Keratinocyte (primary cell): ENCODE measurements around the gene STAG1. TPM values are rescaled to one million over a fixed set of nuclear protein-coding genes. Genes with fewer than 3 reads are reported as not detected.
"Not testable (repeated sequence)": the region's sequence is repeated elsewhere in the genome, so short reads cannot be mapped to it uniquely, and the experiment has no call there.

Source experiments
- DNase-seq: peaks from one replicate; pipeline ENCODE4 v3.0.0-alpha.2; 2011; ENCODE audit warnings: low read depth, missing footprints, low spot score
- FAIRE-seq: peaks from 2 replicates; lab custom pipeline; 2011; peaks lifted over from hg19 to GRCh38; lab: Jason Lieb, UNC
- H2AFZ ChIP-seq: 2 replicates; pipeline ENCODE4 v1.6.0; 2012; ENCODE audit warnings: low read length, control low read depth, inconsistent platforms; ENCODE audit not compliant: control insufficient read depth
- H3K27ac ChIP-seq: 2 replicates; pipeline ENCODE4 v1.5.1; 2011; ENCODE audit warnings: low read length; ENCODE audit not compliant: control insufficient read depth, insufficient read depth
- H3K27me3 ChIP-seq: 3 replicates; pipeline ENCODE4 v1.6.0; 2011; ENCODE audit warnings: low read length; ENCODE audit not compliant: control insufficient read depth, insufficient read depth; ENCODE audit errors: extremely low read depth
- H3K36me3 ChIP-seq, 2 experiments: 2 replicates in 1 of 2; 3 replicates in 1 of 2; pipeline ENCODE4 v1.5.1; 2011; ENCODE audit warnings: low read length in 2 of 2, mild to moderate bottlenecking in 1 of 2; ENCODE audit not compliant: control insufficient read depth in 2 of 2, insufficient read depth in 2 of 2; ENCODE audit errors: extremely low read depth in 1 of 2
- H3K4me1 ChIP-seq: 3 replicates; pipeline ENCODE4 v1.5.1; 2011; ENCODE audit warnings: low read length; ENCODE audit not compliant: control insufficient read depth, insufficient read depth; ENCODE audit errors: extremely low read depth
- H3K4me2 ChIP-seq: 3 replicates; pipeline ENCODE4 v1.6.0; 2011; ENCODE audit warnings: low read depth, low read length; ENCODE audit not compliant: control insufficient read depth, insufficient read depth; ENCODE audit errors: extremely low read depth
- H3K4me3 ChIP-seq, 3 experiments: fragments of 200-600 bp in 1 of 3; sonication (generic) in 1 of 3; 2 replicates in 2 of 3; 3 replicates in 1 of 3; pipeline ENCODE4 v1.5.1; 2011 to 2016; ENCODE audit warnings: low read length in 3 of 3, mild to moderate bottlenecking in 3 of 3, control low read depth in 2 of 3, inconsistent platforms in 1 of 3, low read depth in 1 of 3, mixed read lengths in 1 of 3, mixed run types in 1 of 3, moderate library complexity in 1 of 3; ENCODE audit not compliant: control insufficient read depth in 2 of 3, insufficient read depth in 2 of 3; ENCODE audit errors: extremely low read depth in 1 of 3
- H3K79me2 ChIP-seq: 2 replicates; pipeline ENCODE4 v1.6.0; 2012; ENCODE audit warnings: low read length; ENCODE audit not compliant: control insufficient read depth, insufficient read depth
- H3K9ac ChIP-seq: 3 replicates; pipeline ENCODE4 v1.6.0; 2011; ENCODE audit warnings: low read length; ENCODE audit not compliant: control insufficient read depth, insufficient read depth; ENCODE audit errors: extremely low read depth
- H3K9me1 ChIP-seq: 3 replicates; pipeline ENCODE4 v1.6.0; 2011; ENCODE audit warnings: low read length; ENCODE audit not compliant: control insufficient read depth, insufficient read depth; ENCODE audit errors: extremely low read depth
- H3K9me3 ChIP-seq: 2 replicates; pipeline ENCODE4 v1.5.1; 2012; ENCODE audit warnings: low read depth, low read length; ENCODE audit not compliant: control insufficient read depth
- H4K20me1 ChIP-seq: 3 replicates; pipeline ENCODE4 v1.6.0; 2011; ENCODE audit warnings: low read length; ENCODE audit not compliant: control insufficient read depth, insufficient read depth; ENCODE audit errors: extremely low read depth
- EZH2 ChIP-seq: IDR thresholded peaks from one replicate; pipeline ENCODE4 v1.6.1; 2012; ENCODE audit warnings: inconsistent platforms, mild to moderate bottlenecking, low read length, moderate library complexity
- dilution Hi-C: fragments of 300-500 bp; cut with MboI; formaldehyde crosslinking; loops from one replicate; pipeline ENCODE4 v1.7.0; 2020; ENCODE audit warnings: low sequenced_read_pairs; ENCODE audit not compliant: extremely low pct_ligation_motif_present
- polyA plus RNA-seq, 5 experiments: library from polyadenylated mRNA; depleted of rRNA in 3 of 5; stranded (reverse) in 3 of 5; stranded (forward) in 1 of 5; unstranded in 1 of 5; fragments of >200 nt; gene quantifications; 1 replicate in 1 of 5; 2 replicates in 3 of 5; 3 replicates in 1 of 5; pipeline versions ENCODE4 v1.2.1 to v1.2.3, GENCODE V29; 2011 to 2012; ENCODE audit warnings: missing spikeins in 2 of 5, low read depth in 1 of 5, low replicate concordance in 1 of 5
- TF ChIP-seq, protein P1 (sequence below), 3 experiments: IDR thresholded peaks in 1 of 3; conservative IDR thresholded peaks in 1 of 3; optimal IDR thresholded peaks in 1 of 3; 2 replicates in 2 of 3; 3 replicates in 1 of 3; pipeline versions ENCODE3 to v1.5.1; 2011; ENCODE audit warnings: low read length in 3 of 3, mild to moderate bottlenecking in 3 of 3, moderate library complexity in 2 of 3, control low read depth in 1 of 3, inconsistent platforms in 1 of 3; ENCODE audit not compliant: insufficient read depth in 2 of 3; ENCODE audit errors: extremely low read depth in 1 of 3

STAG1 gene
- polyA plus RNA-seq, 1 donor (not counting 4 experiments of a cell fraction or from before 2014, with no cell fraction given), result 11.8 TPM

DNA sequence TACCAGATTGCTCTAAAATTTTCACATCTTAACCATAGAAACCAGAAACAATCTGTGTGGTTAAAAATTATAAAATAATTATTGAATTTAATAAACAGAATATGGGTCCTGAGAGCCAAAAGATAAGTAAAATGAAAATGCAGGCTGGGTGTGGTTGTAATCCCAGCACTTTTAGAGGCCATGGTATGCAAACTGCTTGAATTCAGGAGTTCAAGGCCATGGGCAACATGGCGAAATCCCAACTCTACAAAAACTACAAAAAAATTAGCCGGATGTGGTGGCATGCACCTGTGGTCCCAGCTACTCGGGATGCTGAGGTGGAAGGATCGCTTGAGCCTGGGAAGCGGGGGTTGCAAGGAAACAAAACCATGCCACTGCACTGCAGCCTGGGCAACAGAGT, 236.1 kb downstream of the STAG1 start:
- dilution Hi-C loops, result no loop called here
- DNase-seq (no peak), FAIRE-seq (no peak)
- Histone ChIP-seq H3K27ac (no peak overlapping the region), H2AFZ (no peak overlapping the region), H3K79me2 (no peaks in the 10 kb centered on the region), H3K27me3 (no peaks in the 10 kb centered on the region), H3K9ac (no peak overlapping the region), H3K4me2 (no peak overlapping the region), H3K4me3 (no peak overlapping the region), H3K9me1 (no peaks in the 10 kb centered on the region), H3K36me3 (no peaks in the 10 kb centered on the region), H4K20me1 (no peaks in the 10 kb centered on the region), H3K4me1 (no peaks in the 10 kb centered on the region), H3K9me3 (no peaks in the 10 kb centered on the region)
- no peak for TF ChIP-seq EZH2
- TF ChIP-seq, protein P1, sequence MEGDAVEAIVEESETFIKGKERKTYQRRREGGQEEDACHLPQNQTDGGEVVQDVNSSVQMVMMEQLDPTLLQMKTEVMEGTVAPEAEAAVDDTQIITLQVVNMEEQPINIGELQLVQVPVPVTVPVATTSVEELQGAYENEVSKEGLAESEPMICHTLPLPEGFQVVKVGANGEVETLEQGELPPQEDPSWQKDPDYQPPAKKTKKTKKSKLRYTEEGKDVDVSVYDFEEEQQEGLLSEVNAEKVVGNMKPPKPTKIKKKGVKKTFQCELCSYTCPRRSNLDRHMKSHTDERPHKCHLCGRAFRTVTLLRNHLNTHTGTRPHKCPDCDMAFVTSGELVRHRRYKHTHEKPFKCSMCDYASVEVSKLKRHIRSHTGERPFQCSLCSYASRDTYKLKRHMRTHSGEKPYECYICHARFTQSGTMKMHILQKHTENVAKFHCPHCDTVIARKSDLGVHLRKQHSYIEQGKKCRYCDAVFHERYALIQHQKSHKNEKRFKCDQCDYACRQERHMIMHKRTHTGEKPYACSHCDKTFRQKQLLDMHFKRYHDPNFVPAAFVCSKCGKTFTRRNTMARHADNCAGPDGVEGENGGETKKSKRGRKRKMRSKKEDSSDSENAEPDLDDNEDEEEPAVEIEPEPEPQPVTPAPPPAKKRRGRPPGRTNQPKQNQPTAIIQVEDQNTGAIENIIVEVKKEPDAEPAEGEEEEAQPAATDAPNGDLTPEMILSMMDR (optimal IDR thresholded peaks at IDR 0.05 in 1 of 3, IDR thresholded peaks at IDR 0.05 in 1 of 3, conservative IDR thresholded peaks at IDR 0.05 in 1 of 3; ENCODE audit: extremely low read depth in 1 of 3, insufficient read depth in 2 of 3, low read length in 3 of 3), result no peak

DNA sequence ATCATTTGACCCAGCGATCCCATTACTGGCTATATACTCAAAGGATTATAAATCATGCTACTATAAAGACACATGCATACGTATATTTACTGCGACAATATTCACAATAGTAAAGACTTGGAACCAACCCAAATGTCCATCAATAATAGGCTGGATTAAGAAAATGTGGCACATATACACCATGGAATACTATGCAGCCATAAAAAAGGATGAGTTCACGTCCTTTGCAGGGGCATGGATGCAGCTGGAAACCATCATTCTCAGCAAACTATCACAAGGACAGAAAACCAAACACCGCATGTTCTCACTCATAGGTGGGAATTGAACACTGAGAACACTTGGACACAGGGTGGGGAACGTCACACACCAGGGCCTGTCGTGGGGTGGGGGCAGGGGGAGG, 237.6 kb downstream of the STAG1 start:
- H3K9me3 ChIP-seq, H3K36me3 ChIP-seq, DNase-seq, dilution Hi-C loops, FAIRE-seq, H3K4me1 ChIP-seq, H3K9me1 ChIP-seq, H3K79me2 ChIP-seq, H3K27me3 ChIP-seq, H3K4me2 ChIP-seq, H4K20me1 ChIP-seq, H3K27ac ChIP-seq, H3K9ac ChIP-seq, H2AFZ ChIP-seq, H3K4me3 ChIP-seq: not testable (repeated sequence)

DNA sequence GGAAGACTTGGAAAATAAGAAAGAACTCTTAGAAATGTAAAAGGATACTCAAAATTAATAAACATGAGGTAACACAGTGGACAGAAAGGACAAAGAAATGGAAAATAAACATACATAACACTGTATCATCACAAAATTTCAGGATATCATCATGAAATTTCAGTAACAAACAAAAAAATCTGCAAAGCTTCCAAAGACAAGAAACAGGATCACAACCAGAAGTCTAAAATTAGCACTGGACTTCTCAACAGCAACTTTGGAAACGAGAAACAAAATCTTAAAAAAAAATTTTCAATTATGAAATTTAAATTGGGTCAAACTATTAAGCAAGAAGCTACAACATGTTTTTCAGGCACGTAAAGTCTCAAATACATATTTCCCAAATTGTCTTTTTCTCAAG, 238.8 kb downstream of the STAG1 start:
- Histone ChIP-seq H3K27me3 (no peaks in the 10 kb centered on the region), H3K4me1 (no peaks in the 10 kb centered on the region), H3K36me3 (no peaks in the 10 kb centered on the region), H3K4me2 (no peak overlapping the region), H3K9me1 (no peaks in the 10 kb centered on the region), H3K9ac (no peak overlapping the region), H3K79me2 (no peaks in the 10 kb centered on the region), H4K20me1 (no peaks in the 10 kb centered on the region), H3K9me3 (no peaks in the 10 kb centered on the region), H2AFZ (no peak overlapping the region), H3K4me3 (no peak overlapping the region), H3K27ac (no peak overlapping the region)
- DNase-seq (no peak), FAIRE-seq (no peak)
- dilution Hi-C loops, result no loop called here
- TF ChIP-seq, protein P1 (optimal IDR thresholded peaks at IDR 0.05 in 1 of 3, IDR thresholded peaks at IDR 0.05 in 1 of 3, conservative IDR thresholded peaks at IDR 0.05 in 1 of 3; ENCODE audit: extremely low read depth in 1 of 3, insufficient read depth in 2 of 3, low read length in 3 of 3), result no peak
- no peak for TF ChIP-seq EZH2
